ENCODE results near the gene PPP2R2D.

PPP2R2D gene

DNA sequence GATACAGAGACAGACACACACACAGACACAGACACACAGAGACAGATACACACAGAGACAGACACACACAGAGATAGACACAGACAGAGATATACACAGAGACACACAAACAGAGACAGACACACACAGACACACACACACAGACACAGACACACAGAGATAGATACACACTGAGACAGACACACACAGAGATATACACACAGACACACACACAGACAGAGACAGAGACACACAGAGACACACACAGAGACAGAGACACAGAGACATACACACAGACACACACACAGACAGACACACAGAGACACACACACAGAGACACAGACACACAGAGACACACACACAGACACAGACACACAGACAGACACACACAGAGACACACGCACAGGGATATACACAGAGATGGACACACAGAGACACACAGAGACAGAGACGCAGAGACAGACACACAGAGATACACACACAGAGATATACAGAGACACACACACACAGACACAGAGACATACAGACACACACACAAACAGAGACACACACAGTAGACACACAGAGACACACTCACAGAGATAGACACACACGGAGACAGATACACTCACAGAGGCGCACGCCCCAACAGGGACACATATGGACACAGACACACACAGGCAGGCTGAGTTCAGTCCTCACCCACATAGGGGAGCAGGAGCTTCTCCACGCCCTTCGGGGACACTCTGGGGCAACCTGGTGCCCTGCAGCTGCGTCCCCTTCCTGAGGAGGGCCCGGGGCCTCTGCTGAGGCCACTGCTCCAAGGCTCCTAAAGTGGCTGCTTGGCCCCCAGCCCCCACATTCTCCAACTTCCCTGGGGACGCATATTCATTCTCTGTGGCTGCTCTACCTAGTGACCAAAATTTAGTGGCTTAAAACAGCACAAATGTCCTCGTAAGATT is 10.3 kb upstream of the PPP2R2D start:
- DNase-seq: no peak

DNA sequence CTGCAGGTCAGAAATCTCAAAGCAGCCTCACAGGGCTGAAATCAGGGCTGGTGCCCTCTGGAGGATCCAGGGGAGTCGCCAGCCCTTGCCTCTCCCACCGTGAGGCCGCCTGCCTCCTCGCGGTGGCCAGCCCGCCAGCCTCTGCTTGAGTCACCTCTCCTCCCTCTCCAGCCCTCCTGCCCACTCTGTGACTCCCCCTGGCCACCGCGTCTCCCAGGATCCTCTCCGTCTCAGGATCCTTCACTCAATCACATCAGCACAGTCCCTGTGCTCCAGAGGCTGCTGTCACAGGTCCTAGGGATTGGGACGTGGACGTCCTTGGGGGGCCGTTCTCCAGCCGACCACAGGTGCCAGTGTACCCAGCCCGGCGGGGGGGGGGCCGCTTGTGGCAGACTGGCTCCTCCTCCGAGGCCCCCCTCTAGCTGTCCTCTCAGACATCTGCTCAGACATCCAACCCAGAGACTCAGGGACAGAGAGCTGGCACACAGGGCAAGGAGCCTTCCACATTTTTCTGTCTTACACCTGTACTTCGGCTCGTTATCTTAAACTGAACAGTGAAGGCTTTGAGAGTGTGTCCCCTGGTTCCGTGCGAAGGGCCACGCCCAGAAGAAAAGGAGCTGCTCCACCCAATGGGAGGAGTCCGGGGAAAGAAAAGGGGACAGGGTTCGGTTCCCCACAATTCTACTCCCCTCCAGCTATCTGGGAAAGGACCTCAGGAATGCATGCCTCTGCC is 9.4 kb upstream of the PPP2R2D start:
- peak; percentile 59 for DNase-seq

DNA sequence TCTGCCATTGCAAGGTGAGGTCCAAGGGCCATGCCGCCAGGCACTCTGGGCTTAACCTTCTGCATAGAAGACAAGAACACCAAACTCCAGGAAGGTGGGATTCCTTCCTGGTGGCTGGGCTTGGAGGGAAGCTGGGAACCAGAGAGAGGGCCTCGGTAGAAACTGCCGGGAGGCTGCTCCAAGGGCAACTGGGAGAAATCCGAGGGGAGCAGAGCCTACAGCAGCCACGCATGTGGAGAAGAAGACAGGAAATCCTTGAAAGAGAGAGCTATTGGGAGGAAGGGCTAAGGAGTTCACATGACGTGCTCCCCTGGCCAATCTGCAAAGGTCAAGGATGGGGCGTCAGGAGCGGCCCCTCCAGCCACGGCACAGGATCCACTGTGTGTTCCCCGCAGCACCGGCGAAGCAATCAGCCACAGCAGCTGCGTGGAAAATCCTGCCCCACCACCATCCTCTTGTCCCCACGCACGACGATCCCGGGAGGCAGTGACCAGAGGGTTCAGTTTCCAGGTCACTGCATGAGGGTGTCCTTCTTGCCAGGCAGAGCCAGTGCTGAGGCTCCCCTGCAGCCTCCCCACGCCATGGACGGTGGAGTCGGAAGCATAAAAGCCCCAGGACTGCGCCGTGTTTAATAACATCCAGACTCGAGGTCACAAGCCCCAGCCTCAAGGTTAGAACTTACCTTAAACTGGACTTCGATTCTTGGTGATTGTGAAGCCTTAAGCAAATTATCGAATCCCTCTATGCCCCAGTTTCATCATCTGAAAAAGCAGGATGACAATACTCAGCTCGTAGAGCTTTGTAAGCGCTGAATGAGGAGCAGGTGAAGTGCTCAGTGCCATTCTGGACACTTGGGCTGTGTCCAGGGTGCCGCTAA is 8.6 kb upstream of the PPP2R2D start:
- no peak for DNase-seq

DNA sequence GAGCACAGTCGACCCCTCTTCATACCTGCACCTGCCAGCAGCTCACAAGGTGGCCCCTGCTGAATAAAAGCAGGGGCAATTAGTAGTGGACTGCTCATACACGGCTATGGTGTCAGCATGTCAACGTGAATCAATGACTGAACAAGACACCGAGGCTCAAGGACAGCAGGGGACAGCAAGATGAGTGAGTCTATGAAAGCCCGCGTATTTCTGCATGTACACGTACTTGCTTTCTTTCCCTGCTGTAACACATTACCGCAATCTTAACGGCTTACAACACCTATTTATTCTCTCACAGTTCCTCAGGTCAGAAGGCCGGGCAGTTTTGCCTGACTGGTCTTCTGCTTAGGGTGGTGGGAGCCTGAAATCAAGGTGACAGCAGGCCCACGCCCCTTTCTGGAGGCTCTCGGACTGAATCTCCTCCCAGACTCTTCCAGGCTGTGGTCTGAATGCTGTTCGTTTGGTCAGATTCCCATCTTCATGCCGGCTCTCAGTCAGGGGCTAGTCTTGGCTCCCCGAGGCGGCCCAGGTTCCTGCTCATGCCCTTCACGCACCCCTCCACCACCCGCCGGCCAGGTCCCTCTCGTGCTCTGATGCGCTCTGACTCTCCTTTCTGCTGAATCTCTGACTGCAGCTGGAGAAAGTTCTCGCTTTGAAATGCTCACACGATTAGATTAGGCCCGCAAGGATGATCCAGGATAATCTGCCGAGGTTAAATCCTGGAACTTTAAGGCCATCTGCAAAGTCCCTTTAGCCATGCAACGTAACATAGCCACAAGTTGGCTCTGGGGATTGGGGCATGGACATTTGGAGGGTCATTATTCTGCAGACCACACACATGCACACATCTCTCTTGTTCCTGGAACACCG is 7.8 kb upstream of the PPP2R2D start:
- no peak for DNase-seq

DNA sequence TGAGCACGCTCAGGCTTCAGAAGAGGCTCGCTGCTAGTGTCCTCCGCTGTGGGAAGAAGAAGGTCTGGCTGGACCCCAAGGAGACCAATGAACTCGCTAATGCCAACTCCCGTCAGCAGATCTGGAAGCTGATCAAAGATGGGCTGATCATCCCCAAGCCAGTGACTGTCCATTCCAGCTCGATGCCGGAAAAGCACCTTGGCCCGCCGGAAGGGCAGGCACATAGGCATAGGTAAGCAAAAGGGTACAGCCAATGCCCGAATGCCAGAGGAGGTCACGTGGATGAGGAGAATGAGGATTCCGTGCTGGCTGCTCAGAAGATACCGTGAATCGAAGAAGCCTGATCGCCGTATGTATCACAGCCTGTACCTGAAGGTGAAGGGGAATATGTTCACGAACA is 5.7 kb upstream of the PPP2R2D start:
- DNase-seq: no peak

DNA sequence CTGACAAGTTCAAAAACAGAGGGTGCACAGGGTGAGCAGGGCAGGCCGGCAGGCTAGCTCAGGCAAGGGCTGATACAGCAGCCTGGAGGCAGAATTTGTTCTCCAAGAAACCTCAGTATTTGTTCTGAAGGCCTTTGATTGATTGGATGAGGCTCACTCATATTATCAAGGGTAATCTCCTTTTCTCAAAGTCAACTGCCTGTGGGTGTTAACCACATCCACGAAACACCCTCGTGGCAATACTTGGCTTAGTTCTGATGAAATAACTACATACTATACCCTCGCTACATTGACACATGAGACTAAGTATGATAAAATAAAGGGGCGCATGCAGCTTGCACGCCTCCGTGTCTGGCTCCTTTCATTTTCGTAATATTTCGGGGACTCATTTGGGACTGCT is 4.4 kb upstream of the PPP2R2D start:
- peak; percentile 90 for DNase-seq

DNA sequence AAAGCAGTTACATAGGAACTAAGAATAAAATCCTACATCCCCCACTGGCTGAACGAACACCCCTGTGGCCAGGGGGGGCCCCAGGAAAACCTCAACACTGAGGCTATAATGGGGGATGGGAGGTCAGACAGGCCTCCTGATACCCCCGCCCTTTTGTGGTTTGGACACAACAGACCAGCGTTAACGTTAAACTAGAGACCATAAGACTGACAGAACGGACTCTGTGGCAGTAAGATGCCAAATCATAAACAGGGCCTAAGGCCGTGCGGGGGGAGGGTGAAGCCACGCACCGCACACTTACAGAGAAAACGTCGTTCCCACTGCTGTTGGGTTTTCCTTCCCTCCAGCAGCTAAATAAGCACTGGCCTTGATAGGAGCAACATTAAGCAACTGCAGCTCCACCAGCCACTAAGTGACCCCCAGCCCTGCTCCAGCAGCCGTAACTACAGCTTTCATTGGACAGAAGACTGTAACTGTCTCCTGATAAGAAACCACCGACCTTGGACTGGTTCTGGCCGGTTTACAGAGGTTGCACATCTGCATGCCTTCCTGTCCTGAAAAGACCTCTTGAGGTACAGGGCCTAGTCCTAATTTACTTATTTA is 3.4 kb upstream of the PPP2R2D start:
- DNase-seq: peak; percentile 97

DNA sequence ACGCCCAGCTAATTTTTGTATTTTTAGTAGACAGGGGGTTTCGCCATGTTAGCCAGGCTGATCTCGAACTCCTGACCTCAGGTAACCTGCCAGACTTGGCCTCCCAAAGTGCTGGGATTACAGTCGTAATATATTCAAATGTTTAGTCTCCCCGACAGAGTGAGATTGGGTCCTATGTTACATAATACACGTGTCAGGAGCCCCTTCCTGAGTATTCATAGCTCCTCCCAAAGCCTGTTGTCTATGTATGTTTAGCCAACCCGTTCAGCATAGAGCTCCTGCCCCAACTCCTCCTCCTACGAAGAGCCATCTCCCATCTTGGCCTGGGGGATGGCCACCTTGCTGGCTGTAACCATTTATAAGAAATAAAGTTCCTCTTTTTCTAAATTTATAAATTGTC is 2.7 kb upstream of the PPP2R2D start:
- DNase-seq: no peak

DNA sequence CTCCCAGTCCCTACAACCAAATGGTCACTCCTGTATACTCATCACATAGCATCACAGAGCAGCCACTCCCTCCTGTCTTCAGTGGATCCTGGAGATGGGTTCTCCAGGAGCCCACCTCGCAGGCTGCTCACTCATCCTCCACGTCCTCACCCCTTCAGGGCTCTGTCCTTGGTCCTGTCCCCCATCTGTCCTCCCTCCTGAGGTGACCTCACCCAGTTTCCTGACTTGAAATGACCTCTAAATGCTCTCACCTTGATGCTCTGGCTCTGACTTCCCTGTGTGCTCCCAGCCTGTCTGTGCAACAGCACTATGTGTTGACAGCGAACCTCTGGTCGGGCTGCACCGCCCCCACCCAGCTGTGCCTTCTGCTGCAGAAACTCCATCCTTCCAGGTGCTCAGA is 2.1 kb upstream of the PPP2R2D start:
- no peak for DNase-seq

DNA sequence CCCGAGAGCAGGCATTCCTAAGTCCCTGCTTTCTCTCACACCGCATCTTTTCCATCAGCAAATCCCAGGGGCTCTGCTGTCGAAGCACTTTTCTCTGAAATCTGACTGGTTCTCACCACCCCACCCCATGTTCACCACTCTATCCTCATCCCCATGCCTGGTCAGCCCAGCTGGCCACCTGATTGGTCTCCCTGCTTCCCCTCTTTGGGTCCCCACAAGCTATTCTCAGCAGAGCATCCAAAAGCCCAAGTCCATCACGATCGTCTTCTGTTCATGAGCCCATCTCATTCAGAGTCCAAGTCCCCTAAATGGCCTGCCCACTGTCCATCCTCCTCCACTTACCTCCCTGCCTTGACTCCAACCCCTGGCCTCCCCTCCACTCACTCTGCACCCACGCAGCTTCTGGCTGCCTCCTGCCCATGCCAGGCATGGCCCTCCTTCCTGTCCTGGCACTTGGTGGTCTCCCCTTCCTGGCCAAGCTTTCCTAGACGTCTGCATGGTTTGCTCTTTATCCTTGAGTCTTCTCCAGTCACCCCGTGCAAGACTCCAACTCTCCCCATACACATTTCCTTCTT is 1.6 kb upstream of the PPP2R2D start:
- no peak for DNase-seq

DNA sequence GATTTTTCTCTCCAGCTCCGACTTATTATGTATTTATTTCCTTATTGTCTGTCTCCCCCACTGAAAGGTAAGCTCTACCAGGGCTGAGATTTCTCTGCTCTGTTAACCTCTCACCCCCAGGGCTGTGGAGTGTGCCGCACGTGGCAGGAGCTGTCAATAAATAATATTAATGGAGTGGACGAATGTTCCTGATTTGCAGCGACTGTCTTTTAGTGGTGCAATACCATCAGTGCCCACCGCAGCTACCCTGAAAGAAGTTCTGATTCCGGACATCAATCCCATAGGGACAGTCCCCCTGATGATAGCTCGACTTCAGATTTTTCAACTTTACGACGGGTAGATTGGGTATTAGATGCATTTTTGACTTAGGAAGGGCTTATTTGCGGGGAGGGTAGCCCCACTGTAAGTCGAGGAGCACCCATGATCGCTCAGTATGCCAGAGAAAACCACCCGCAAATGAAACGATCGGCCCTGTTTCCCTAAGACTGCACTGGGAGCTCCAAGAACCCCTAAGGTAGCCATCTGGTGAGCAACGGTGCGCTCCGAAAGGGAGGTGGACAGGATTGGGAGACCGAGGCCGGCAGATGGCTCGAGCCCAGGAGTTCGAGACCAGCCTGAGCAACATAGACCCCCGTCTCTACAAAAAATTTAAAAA is 986 bp upstream of the PPP2R2D start:
- peak; percentile 27 for DNase-seq

DNA sequence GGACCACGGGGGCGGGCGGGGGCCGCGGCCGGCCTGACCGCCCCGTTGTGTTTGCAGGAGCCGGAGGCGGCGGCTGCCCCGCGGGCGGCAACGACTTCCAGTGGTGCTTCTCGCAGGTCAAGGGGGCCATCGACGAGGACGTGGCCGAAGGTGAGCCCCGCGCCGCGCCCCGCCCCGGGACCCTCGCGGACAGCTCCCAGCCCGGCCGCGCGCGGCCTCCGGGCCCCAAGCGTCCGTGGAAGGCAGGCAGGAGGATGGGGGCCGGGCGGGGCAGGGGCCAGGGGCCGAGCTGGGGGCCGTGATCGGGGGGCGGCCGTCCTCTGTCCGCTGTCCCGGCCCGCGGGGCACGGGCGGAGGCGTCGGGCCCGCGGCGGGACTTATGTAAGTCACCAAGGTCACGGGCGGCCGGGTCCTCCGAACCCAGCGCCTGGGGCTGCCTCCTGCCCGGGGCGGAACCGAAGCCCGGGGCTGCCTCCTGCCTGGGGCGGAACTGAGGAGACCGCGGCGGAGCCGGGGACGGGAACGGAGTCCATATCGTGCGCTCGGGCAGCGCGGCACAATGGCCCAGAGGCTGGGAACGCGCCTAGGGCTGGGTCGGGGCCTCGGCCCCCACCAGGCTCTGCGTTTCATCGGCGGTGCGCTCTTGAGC is 497 bp downstream of the PPP2R2D start:
- DNase-seq: peak; percentile 40

DNA sequence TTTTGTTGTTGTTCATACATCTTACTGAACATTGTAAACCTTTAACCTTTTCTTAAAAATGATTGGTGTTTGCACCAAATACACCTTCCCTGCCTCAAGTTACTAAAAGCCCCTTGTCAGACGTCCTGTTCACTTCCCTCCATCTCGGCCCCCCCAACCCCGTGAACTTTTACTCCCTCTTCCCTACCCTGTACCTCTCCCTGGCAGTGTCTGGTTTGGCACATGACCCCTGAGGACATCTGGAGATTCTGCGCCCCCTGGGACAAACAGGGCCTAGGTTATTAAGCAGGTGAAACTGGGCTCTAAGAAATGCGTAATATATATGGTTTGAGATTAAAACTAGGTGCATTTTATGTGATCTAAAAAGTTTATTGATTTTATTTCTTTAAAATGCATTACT is 1.4 kb downstream of the PPP2R2D start:
- DNase-seq: no peak

DNA sequence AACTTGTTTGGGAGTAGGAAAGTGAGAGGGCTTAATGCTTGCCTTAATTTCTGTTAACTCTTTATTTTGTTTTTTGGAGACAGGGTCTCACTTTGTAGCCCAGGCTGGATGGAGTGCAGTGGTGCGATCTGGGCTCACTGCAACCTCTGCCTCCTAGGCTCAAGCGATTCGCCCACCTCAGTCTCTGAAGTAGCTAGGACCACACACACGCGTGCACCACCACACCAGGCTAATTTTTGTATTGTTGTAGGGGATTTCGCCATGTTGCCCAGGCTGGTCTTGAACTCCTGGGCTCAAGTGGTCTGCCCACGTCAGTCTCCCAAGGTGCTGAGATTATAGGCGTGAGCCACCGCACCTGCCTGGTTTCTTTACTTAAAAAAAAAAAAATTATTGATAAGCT is 1.9 kb downstream of the PPP2R2D start:
- no peak for DNase-seq

DNA sequence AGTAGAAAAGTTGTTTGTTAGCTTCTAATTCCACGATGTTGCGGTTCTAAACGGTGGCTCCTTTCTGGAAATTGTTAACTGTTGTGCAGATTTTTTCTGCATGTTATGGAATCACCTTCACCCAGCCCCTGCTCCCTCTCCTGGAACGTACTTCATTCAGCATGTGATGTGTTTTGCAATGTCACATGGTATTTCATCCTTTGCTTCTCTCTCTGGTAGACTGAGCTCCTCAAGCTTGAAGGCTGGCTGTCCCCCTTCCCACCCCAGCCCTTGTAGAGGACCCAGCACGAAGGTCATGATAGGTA is 4.4 kb downstream of the PPP2R2D start:
- no peak for DNase-seq

DNA sequence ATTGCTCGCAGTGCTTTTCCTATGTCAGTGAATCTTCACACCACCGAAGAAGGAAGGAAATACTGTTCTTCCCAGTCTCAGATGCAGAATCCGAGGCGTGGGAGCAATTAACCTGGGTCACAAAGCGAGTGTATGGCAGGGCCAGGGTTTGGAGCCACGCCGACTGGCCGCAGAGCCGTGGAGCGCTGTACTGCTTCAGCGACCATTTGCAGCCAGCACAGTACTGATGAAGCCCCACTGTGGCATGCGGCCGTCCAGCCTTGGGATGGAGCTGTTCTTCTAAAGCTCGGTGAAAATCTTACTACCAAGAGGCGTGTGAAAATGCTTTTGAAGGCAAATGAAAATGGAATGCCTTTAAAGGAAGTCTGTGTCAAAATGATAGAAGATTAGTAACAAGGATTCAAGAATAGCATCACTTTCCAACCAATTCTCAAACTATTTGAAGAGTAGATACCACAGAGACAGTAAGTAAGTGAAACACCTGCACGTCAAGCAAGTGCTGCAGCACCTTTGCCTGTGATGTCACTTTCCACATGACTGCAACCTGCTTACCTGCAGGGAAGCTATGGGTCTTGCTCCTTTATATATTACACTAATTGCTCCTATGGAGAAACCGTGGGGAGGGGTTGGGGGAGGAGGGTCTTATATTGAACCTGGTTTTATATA is 4.9 kb downstream of the PPP2R2D start:
- DNase-seq: no peak

DNA sequence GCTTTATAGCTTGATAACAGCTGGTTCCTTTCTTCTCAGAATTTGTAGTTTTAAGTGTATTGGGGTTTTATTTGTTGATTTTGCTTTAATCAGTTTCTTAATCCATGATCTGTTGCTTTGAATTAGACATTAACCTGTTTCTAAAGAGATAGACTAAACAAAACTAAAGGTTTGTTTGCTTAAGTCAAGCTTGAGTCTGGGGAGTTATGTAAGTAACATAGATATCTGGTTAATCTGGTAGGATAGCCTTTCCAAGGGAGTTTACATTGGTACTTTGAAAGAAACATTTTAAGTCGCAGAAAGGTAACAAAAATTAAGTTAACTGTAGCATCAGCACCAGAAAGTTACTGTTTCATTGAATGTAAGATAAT is 5.4 kb downstream of the PPP2R2D start:
- DNase-seq: no peak

DNA sequence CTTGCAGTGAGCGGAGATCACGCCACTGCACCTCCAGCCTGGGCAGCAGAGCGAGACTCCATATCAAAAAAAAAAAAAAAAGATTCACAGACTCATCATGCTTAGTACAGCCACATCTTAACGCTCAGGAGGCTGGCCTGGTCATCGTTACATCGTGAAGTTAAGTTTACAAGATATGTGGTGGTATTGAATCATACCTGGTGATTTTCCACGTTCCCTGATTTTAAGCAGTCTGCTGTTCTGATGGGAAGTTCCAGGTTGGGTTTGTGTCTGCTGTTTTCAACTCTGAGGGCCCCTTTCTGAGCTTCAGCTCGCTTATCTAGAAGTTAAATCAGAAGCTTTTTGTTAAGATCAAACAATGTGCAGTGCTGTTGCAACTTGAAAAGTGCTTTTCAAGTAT is 6.9 kb downstream of the PPP2R2D start:
- DNase-seq: no peak

DNA sequence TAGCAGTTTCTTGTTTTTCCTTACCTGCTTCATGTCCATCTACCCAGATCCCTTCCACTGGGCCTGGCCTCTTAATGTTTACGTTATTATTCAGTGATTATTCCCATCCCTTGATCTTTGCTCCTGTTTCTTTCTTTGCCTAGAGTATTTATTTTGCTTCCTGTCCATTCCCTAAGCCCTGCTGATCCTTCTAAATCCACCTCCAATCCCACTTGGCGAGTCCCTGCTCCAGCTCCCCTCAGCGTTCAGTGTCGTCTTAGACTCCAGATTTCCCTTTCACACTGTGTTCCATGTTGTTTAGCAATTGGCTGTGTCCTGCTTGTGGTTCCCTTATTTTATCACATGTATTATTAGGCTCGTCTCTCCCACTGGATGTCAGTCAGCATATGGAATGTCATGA is 7.3 kb downstream of the PPP2R2D start:
- no peak for DNase-seq
